Measurements from ENCODE around the gene JAZF1.

JAZF1 gene

GRCh38 chr7:28152594-28152993, 28.0 kb downstream of the JAZF1 start:
- TF ChIP-seq CTCF (conservative IDR thresholded peaks at IDR 0.05; ENCODE audit: low read depth, low read length): no peak
- no peak for DNase-seq (ENCODE audit: low read depth)
- no peak overlapping the region for H3K4me3 ChIP-seq (ENCODE audit: low read depth, low read length)

GRCh38 chr7:28151965-28152364, 28.6 kb downstream of the JAZF1 start:
- DNase-seq (ENCODE audit: low read depth): peak; percentile 78
- no peak for TF ChIP-seq CTCF (conservative IDR thresholded peaks at IDR 0.05; ENCODE audit: low read depth, low read length)
- no peak overlapping the region for H3K4me3 ChIP-seq (ENCODE audit: low read depth, low read length)

GRCh38 chr7:28149291-28150101, 31.1 kb downstream of the JAZF1 start:
- no peak for TF ChIP-seq CTCF (conservative IDR thresholded peaks at IDR 0.05; ENCODE audit: low read depth, low read length)
- no peak for DNase-seq (ENCODE audit: low read depth)
- H3K4me3 ChIP-seq (ENCODE audit: low read depth, low read length): no peak overlapping the region

GRCh38 chr7:28145931-28146330, 34.7 kb downstream of the JAZF1 start:
- TF ChIP-seq CTCF (conservative IDR thresholded peaks at IDR 0.05; ENCODE audit: low read depth, low read length): no peak
- no peak for DNase-seq (ENCODE audit: low read depth)

GRCh38 chr7:28145090-28145626, 35.4 kb downstream of the JAZF1 start:
- DNase-seq (ENCODE audit: low read depth): no peak
- H3K4me3 ChIP-seq (ENCODE audit: low read depth, low read length): no peak overlapping the region
- TF ChIP-seq CTCF (conservative IDR thresholded peaks at IDR 0.05; ENCODE audit: low read depth, low read length): no peak

More at GRCh38 chr7:28145931-28146330, 34.7 kb downstream of the JAZF1 start:
- no peak overlapping the region for H3K4me3 ChIP-seq (ENCODE audit: low read depth, low read length)

- DNase-seq (ENCODE audit: low read depth): no peak
- H3K4me3 ChIP-seq (ENCODE audit: low read depth, low read length): no peak overlapping the region
- TF ChIP-seq CTCF (conservative IDR thresholded peaks at IDR 0.05; ENCODE audit: low read depth, low read length): no peak
These were observed 36.3 kb downstream of the JAZF1 start for GRCh38 chr7:28144266-28144665.

GRCh38 chr7:28142650-28143049, 37.9 kb downstream of the JAZF1 start:
- peak; percentile 22 for TF ChIP-seq CTCF (conservative IDR thresholded peaks at IDR 0.05; ENCODE audit: low read depth, low read length)
- no peak for DNase-seq (ENCODE audit: low read depth)
- H3K4me3 ChIP-seq (ENCODE audit: low read depth, low read length): no peak overlapping the region

Measured in choroid plexus epithelial cell (primary cell).